Retinal pigment epithelial cell (primary cell): ENCODE results near the gene CCDC33.

Source experiments
- DNase-seq: peaks from one replicate; pipeline ENCODE4 v3.0.0-alpha.2; 2010; ENCODE audit warnings: low read depth
- H3K4me3 ChIP-seq: 2 replicates; pipeline ENCODE4 v1.5.1; 2011; ENCODE audit warnings: mild to moderate bottlenecking, low read length, control low read depth, moderate library complexity
- CTCF ChIP-seq: conservative IDR thresholded peaks from 2 replicates; pipeline ENCODE4 v1.5.1; 2011; ENCODE audit warnings: low read depth, low read length, control low read depth, inconsistent platforms

The CCDC33 gene

GRCh38 chr15:74258456-74259291 lies 22.5 kb downstream of the CCDC33 start:
- no peak for DNase-seq
- no peak for TF ChIP-seq CTCF
- H3K4me3 ChIP-seq = no peak overlapping the region

- no peak for TF ChIP-seq CTCF
- no peak overlapping the region for H3K4me3 ChIP-seq
- no peak for DNase-seq
Measured at GRCh38 chr15:74259292-74259648, 23.1 kb downstream of the CCDC33 start.

- H3K4me3 ChIP-seq = no peak overlapping the region
- DNase-seq = no peak
- no peak for TF ChIP-seq CTCF
Measured at GRCh38 chr15:74259821-74260607, 23.9 kb downstream of the CCDC33 start.

- no peak for TF ChIP-seq CTCF
- no peak overlapping the region for H3K4me3 ChIP-seq
- DNase-seq = no peak
Measured at GRCh38 chr15:74261041-74261440, 24.9 kb downstream of the CCDC33 start.

- DNase-seq = no peak
- no peak for TF ChIP-seq CTCF
- no peak overlapping the region for H3K4me3 ChIP-seq
Measured at GRCh38 chr15:74261685-74262084, 25.6 kb downstream of the CCDC33 start.

- DNase-seq = no peak
Measured at GRCh38 chr15:74262151-74262550, 26.0 kb downstream of the CCDC33 start.

More at GRCh38 chr15:74262151-74262550, 26.0 kb downstream of the CCDC33 start:
- no peak overlapping the region for H3K4me3 ChIP-seq
- TF ChIP-seq CTCF = no peak
